Lower leg skin (tissue), 3 donors: ENCODE data around the gene DHCR7.

Experiments
- POLR2A ChIP-seq, 2 donors: fragments of 450-650 bp; IDR thresholded peaks; one replicate each; pipeline ENCODE4 v1.6.1; 2016 to 2017; ENCODE audit warnings: antibody characterized with exemption in 2 of 2, mild to moderate bottlenecking in 1 of 2, moderate library complexity in 1 of 2
- TF ChIP-seq, protein P1 (sequence below), 3 donors: fragments of 450-650 bp; IDR thresholded peaks; one replicate each; pipeline ENCODE4 v1.5.1; 2016; ENCODE audit warnings: antibody characterized with exemption in 3 of 3, mild to moderate bottlenecking in 3 of 3, moderate library complexity in 2 of 3

DNA sequence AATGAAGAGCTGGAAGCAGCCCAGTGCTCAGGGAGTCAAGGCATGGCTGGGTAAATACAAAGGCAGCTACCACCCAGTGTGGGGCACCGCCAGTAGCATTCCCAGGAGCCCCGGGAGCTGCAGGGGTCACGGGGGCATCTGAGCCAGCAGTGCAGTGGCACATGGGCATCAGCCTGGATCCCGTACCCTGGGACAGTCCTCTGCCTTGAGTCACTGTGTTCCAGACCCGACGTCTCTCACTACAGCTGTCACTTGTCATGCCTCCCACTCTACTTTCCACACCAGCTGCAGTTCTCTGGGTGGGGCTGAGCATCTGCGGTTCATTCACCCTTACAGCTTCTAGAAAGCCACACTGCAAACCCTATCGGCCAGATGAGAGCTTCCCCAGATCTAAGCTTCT lies 29.6 kb downstream of the DHCR7 start:
- TF ChIP-seq, protein P1, sequence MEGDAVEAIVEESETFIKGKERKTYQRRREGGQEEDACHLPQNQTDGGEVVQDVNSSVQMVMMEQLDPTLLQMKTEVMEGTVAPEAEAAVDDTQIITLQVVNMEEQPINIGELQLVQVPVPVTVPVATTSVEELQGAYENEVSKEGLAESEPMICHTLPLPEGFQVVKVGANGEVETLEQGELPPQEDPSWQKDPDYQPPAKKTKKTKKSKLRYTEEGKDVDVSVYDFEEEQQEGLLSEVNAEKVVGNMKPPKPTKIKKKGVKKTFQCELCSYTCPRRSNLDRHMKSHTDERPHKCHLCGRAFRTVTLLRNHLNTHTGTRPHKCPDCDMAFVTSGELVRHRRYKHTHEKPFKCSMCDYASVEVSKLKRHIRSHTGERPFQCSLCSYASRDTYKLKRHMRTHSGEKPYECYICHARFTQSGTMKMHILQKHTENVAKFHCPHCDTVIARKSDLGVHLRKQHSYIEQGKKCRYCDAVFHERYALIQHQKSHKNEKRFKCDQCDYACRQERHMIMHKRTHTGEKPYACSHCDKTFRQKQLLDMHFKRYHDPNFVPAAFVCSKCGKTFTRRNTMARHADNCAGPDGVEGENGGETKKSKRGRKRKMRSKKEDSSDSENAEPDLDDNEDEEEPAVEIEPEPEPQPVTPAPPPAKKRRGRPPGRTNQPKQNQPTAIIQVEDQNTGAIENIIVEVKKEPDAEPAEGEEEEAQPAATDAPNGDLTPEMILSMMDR (IDR thresholded peaks at IDR 0.05), result no peak
- TF ChIP-seq POLR2A (IDR thresholded peaks at IDR 0.05), result no peak
